GM18517 (cell line): ENCODE results near the gene NEDD8.

Experiments used
- ATAC-seq: cut with Tn5 transposase; IDR thresholded peaks from one replicate; pipeline ENCODE4 v1.9.1; 2021; ENCODE audit warnings: mild to moderate bottlenecking, moderate library complexity; ENCODE audit not compliant: unreplicated experiment

The NEDD8 gene

GRCh38 chr14:24232121-24232644 is at the start of gene NEDD8:
Gene NEDD8, minus strand, starts transcription at chr14:24232367. Its CDS starts 100 bp downstream, at chr14:24232267.
- ATAC-seq = peak; percentile 70

- no peak for ATAC-seq
These were observed 49.5 kb upstream of the NEDD8 start for GRCh38 chr14:24281636-24282035.

- ATAC-seq = no peak
These were observed 48.8 kb upstream of the NEDD8 start for GRCh38 chr14:24280797-24281460.

- ATAC-seq = peak; percentile 51
These were observed 47.4 kb upstream of the NEDD8 start for GRCh38 chr14:24279301-24280186.

GRCh38 chr14:24278424-24278823 is 46.3 kb upstream of the NEDD8 start:
- no peak for ATAC-seq

GRCh38 chr14:24277606-24278321 is 45.6 kb upstream of the NEDD8 start:
- no peak for ATAC-seq

GRCh38 chr14:24277071-24277470 is 44.9 kb upstream of the NEDD8 start:
- no peak for ATAC-seq

GRCh38 chr14:24274101-24274543 is 42.0 kb upstream of the NEDD8 start:
- peak; percentile 58 for ATAC-seq

- ATAC-seq = no peak
These were observed 41.3 kb upstream of the NEDD8 start for GRCh38 chr14:24273422-24273998.

- ATAC-seq = no peak
These were observed 40.3 kb upstream of the NEDD8 start for GRCh38 chr14:24272467-24272866.

GRCh38 chr14:24271834-24272263 is 39.7 kb upstream of the NEDD8 start:
- ATAC-seq = no peak

- ATAC-seq = peak; percentile 67
These were observed 39.1 kb upstream of the NEDD8 start, which contains the start of gene RABGGTA for GRCh38 chr14:24271134-24271833. Gene RABGGTA, minus strand, starts transcription at chr14:24271597. Its CDS starts 482 bp downstream, at chr14:24271115.

GRCh38 chr14:24270537-24271133 is 38.5 kb upstream of the NEDD8 start:
- no peak for ATAC-seq

GRCh38 chr14:24269910-24270536 is 37.9 kb upstream of the NEDD8 start:
- no peak for ATAC-seq

GRCh38 chr14:24269368-24269767 is 37.2 kb upstream of the NEDD8 start:
- no peak for ATAC-seq

GRCh38 chr14:24268225-24268624 is 36.1 kb upstream of the NEDD8 start:
- no peak for ATAC-seq

- ATAC-seq = no peak
These were observed 35.3 kb upstream of the NEDD8 start for GRCh38 chr14:24267516-24267915.

GRCh38 chr14:24266344-24267244 is 34.4 kb upstream of the NEDD8 start:
- ATAC-seq = no peak
